Activated CD4-positive, alpha-beta T cell treated with anti-CD3 and anti-CD28 coated beads for 36 hours (primary cell): Measurements from ENCODE around the gene SH3BP5L. TPM values are rescaled to one million over a fixed set of nuclear protein-coding genes. Genes with fewer than 3 reads are reported as not detected.
"Not testable (repeated sequence)": the region's sequence is repeated elsewhere in the genome, so short reads cannot be mapped to it uniquely, and the experiment has no call there.

Experiments used
- ATAC-seq: fragments of 200-7000 bp; cut with Tn5 transposase; one replicate; pipeline ENCODE4 v1.10.0; 2021; ENCODE audit warnings: mild to moderate bottlenecking, moderate library complexity
- CTCF ChIA-PET: fragments of 350-600 bp; sonication (Branson Sonifier 250); formaldehyde crosslinking; loops from one replicate; lab custom pipeline; 2021; ENCODE audit warnings: antibody characterized with exemption; lab: Charles Lee
- POLR2A ChIA-PET: fragments of 350-600 bp; sonication (Branson Sonifier 250); formaldehyde crosslinking; loops from one replicate; lab custom pipeline; 2021; ENCODE audit warnings: antibody characterized with exemption, inconsistent platforms; lab: Charles Lee
- DNase-seq: peaks from one replicate; pipeline ENCODE4 v3.0.0-alpha.2; 2020
- H3K27ac Mint-ChIP-seq: one replicate; pipeline ENCODE4 v1.8.0; 2021; ENCODE audit warnings: mixed read lengths
- H3K27me3 Mint-ChIP-seq: one replicate; pipeline ENCODE4 v1.8.0; 2021; ENCODE audit warnings: mixed read lengths
- H3K36me3 Mint-ChIP-seq: one replicate; pipeline ENCODE4 v1.8.0; 2021; ENCODE audit warnings: low read depth, mixed read lengths
- H3K4me1 Mint-ChIP-seq: one replicate; pipeline ENCODE4 v1.8.0; 2021; ENCODE audit warnings: mixed read lengths
- H3K4me3 Mint-ChIP-seq: one replicate; pipeline ENCODE4 v1.8.0; 2021; ENCODE audit warnings: mild to moderate bottlenecking, moderate library complexity, mixed read lengths
- H3K9me3 Mint-ChIP-seq: one replicate; pipeline ENCODE4 v1.8.0; 2021; ENCODE audit warnings: low read depth, mixed read lengths
- intact Hi-C, 2 experiments: fragments of 100-400 bp; cut with DNase I in 1 of 2; cut with micrococcal nuclease in 1 of 2; formaldehyde crosslinking; loops; one replicate each; pipeline versions ENCODE4 v1.14.2 to v1.15.1; 2022 to 2024; cut with DNase I, micrococcal nuclease
- total RNA-seq, 2 experiments: library from RNA; stranded (reverse); gene quantifications; one replicate each; pipeline ENCODE4 v1.2.3, GENCODE V29; 2021

Gene SH3BP5L
- total RNA-seq, 2 experiments from 2014 or later: 20.1 to 21.3 TPM

DNA sequence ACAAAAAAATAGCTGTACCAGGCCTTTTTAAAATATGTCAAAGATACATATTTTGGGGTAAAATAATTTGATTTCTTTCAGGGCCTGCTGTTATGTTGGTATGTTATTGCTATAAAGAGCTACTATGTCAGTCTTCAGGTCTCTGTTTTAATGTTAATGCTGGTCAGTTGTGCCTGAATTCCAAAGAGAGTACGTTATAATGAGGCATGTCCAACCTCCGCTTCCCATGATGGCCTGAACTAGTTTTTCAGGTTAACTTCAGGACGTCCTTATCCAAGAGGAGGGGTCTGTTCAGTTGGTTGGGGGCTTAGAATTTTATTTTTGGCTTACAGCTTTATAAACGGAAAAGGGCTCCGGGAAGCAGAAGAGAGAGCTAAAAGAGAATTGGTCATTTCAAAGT is 35.3 kb downstream of the SH3BP5L start:
- intact Hi-C loops: no loop called here
- CTCF ChIA-PET: no interaction called here
- no peak for ATAC-seq

GRCh38 chr1:248789337-248789736 is 36.4 kb downstream of the SH3BP5L start:
- H3K36me3 Mint-ChIP-seq, H3K9me3 Mint-ChIP-seq, ATAC-seq, H3K4me1 Mint-ChIP-seq, H3K4me3 Mint-ChIP-seq, H3K27ac Mint-ChIP-seq, H3K27me3 Mint-ChIP-seq, POLR2A ChIA-PET, intact Hi-C loops, CTCF ChIA-PET, DNase-seq: not testable (repeated sequence)

More for the DNA sequence above, 35.3 kb downstream of the SH3BP5L start:
- POLR2A ChIA-PET: no interaction called here
- Mint-ChIP-seq H3K36me3 (no peaks in the 10 kb centered on the region), H3K4me3 (no peak overlapping the region), H3K9me3 (peaks cover 8% of the 10 kb centered on the region), H3K4me1 (peaks cover 5% of the 10 kb centered on the region), H3K27me3 (no peaks in the 10 kb centered on the region), H3K27ac (no peak overlapping the region)
- no peak for DNase-seq

DNA sequence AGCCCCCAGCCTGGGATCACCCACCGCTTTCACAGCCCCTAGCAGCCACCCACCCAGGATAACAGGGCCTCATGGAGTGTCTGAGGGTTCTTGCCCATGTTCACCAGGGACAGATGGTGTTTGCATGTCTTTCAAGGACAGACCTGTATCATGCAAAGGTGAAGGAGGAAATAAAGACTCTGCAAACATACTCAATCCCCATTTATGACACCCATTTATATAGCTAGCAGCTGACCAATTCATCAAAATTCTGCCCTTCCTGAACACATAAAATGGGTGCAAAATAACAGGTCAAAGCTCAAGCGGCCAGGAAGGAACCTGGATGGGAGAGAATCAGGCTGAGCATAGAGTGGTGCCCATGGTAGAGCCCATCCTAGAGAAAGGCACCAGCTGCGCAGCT is 37.4 kb downstream of the SH3BP5L start:
- H3K27ac Mint-ChIP-seq: no peak overlapping the region
- ATAC-seq (no peak), DNase-seq (no peak)
- H3K4me3 Mint-ChIP-seq: no peak overlapping the region
- ChIA-PET CTCF (no interaction called here), POLR2A (no interaction called here)
- peaks cover 2% of the 10 kb centered on the region for H3K4me1 Mint-ChIP-seq
- no peaks in the 10 kb centered on the region for H3K36me3 Mint-ChIP-seq
- no peaks in the 10 kb centered on the region for H3K27me3 Mint-ChIP-seq
- intact Hi-C loops: no loop called here
- no peaks in the 10 kb centered on the region for H3K9me3 Mint-ChIP-seq

DNA sequence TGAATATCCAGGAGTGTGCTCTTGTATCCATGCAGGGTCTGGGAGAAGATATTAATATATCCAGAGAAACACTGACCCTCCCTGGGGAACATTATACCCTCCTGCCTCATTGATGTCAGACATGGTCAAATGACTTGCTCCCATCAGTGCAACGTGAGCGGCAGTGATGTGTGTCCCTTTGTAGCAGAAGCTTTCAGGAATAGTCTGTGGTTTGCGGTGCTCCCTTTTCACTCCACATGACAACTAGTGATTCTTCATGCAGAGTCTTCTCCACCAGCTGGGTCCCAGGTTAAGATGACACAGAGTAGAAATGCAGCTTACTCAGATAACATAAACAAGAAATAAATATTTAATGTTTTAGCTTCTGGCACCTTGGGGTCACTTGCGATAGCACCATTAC is 38.3 kb downstream of the SH3BP5L start:
- Mint-ChIP-seq H3K9me3 (no peaks in the 10 kb centered on the region), H3K27ac (no peak overlapping the region), H3K27me3 (no peaks in the 10 kb centered on the region), H3K4me3 (no peak overlapping the region), H3K4me1 (peaks cover 2% of the 10 kb centered on the region), H3K36me3 (no peaks in the 10 kb centered on the region)
- DNase-seq (no peak), ATAC-seq (no peak)
- CTCF ChIA-PET: no interaction called here
- POLR2A ChIA-PET: no interaction called here
- intact Hi-C loops: no loop called here

DNA sequence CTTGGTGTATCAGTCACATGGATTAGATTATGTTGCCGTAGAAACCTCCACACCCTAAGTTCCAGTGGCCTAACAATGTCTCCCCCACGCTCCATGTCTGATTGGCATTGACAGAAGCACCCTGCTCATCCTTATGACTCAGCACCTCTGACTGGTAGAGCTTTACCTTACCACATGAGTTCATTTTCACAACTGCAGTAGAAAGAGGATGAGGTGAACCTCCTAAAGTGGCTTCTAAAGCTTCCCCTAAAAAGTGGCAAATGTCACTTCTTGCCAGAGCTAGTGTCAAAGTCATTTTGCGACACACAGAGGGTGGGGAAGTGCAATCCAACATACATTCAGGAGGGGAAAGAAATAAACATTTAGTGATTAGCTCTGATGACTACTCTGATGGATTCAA is 39.6 kb downstream of the SH3BP5L start:
- ATAC-seq (peak; percentile 74), DNase-seq (no peak)
- H3K4me1 Mint-ChIP-seq: peaks cover 2% of the 10 kb centered on the region
- no peak overlapping the region for H3K27ac Mint-ChIP-seq
- H3K9me3 Mint-ChIP-seq: peaks cover 2% of the 10 kb centered on the region
- no peaks in the 10 kb centered on the region for H3K36me3 Mint-ChIP-seq
- ChIA-PET POLR2A (no interaction called here), CTCF (interaction anchor here (0.9 to 1.5 kb wide), 2 partner anchors 22 to 37 kb away, joined by 3 read pairs; no protein-coding TSS in a partner anchor)
- peaks cover 7% of the 10 kb centered on the region for H3K27me3 Mint-ChIP-seq
- no peak overlapping the region for H3K4me3 Mint-ChIP-seq
- intact Hi-C loops: loop anchor here in 1 of 2 experiments (1.0 kb wide), 1 partner anchor 12 kb away; no protein-coding TSS in a partner anchor

DNA sequence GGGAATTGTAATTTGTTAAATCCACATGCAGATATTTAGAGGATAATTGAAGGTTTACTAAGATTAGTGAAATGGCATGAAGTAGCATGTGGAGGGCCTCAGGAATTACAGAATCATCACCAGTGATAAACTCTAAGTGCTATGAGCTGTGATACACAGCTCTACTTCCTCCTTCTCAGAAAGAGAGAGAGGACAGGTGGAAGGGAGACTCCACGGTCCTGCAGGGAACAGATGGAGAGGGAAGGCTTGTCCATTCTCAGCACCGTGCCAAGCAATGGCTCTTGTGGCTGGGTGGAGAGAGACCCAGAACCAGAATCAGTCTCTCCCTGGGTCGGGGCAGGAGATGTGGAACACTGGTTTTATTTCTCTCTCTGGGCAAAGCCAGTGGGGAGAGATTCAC is 42.3 kb downstream of the SH3BP5L start:
- Mint-ChIP-seq H3K4me1 (peaks cover 8% of the 10 kb centered on the region), H3K36me3 (no peaks in the 10 kb centered on the region), H3K27me3 (peaks cover 12% of the 10 kb centered on the region), H3K9me3 (peaks cover 7% of the 10 kb centered on the region), H3K27ac (no peak overlapping the region), H3K4me3 (no peak overlapping the region)
- CTCF ChIA-PET: no interaction called here
- POLR2A ChIA-PET: no interaction called here
- intact Hi-C loops: no loop called here
- no peak for DNase-seq
- no peak for ATAC-seq

DNA sequence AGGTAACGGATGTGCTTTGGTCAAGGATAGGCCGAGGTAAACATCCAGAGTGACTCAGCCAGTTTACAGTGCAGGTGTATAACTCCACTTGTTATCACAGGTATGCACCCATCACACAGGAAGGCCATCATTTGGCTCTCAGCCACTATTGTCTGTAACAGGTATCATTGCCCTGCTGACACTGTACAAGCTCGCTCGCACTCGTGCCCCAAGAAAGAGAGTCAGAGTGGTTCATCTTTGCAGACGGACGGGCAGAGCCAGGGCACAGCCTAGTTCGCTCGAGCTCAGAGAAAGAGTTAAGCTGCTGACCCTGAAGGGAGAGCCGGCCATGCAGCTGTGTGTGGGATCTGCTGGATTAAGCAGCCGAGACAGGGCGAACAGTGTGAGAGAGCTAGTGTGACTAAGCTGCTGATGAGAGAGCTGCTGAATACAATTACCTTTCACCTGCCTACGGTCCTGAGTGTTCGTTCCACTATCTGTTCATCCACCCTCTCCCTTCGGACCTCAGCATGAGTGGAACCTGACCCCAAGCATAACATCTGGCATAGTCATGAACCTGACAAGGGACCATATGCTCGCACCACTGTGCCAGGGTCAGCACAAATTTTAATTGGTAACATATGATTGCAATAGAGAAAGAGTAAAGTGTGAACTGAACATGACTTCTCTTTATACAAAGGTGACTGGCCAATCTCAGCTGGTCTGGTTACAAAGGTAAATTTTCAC is 43.1 kb downstream of the SH3BP5L start:
- POLR2A ChIA-PET: no interaction called here
- H3K27ac Mint-ChIP-seq: no peak overlapping the region
- CTCF ChIA-PET: no interaction called here
- DNase-seq: no peak
- no peak overlapping the region for H3K4me3 Mint-ChIP-seq
- H3K4me1 Mint-ChIP-seq: peaks cover 8% of the 10 kb centered on the region
- intact Hi-C loops: no loop called here
- H3K36me3 Mint-ChIP-seq: no peaks in the 10 kb centered on the region
- peaks cover 10% of the 10 kb centered on the region for H3K9me3 Mint-ChIP-seq
- H3K27me3 Mint-ChIP-seq: peaks cover 12% of the 10 kb centered on the region
- no peak for ATAC-seq

DNA sequence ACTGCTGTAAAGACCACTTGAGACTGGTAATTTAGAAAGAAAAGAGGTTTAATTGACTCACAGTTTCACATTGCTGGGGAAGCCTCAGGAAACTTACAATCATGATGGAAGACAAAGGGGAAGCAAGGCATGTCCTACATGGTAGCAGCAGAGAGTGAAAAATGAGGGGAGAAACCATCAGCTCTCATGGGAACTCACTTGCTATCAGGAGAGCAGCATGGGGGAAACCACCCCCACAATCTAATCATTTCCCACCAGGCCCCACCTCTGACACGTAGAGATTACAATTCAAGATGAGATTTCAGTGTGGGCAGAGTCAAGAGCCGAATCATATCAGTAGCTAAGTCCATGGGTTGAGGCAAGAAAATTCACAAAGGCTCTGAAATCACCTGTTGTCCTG is 46.4 kb downstream of the SH3BP5L start:
- Mint-ChIP-seq H3K9me3 (peaks cover 18% of the 10 kb centered on the region), H3K4me3 (no peak overlapping the region), H3K36me3 (no peaks in the 10 kb centered on the region), H3K27me3 (peaks cover 15% of the 10 kb centered on the region), H3K4me1 (peaks cover 6% of the 10 kb centered on the region), H3K27ac (no peak overlapping the region)
- POLR2A ChIA-PET: interaction anchor here (0.7 kb wide), 1 partner anchor 168 kb away, joined by 5 read pairs; no protein-coding TSS in a partner anchor
- intact Hi-C loops: no loop called here
- DNase-seq (no peak), ATAC-seq (peak; percentile 42)
- CTCF ChIA-PET: no interaction called here

- H3K36me3 Mint-ChIP-seq: no peaks in the 10 kb centered on the region
- ChIA-PET CTCF (no interaction called here), POLR2A (no interaction called here)
- peaks cover 6% of the 10 kb centered on the region for H3K4me1 Mint-ChIP-seq
- no peak overlapping the region for H3K27ac Mint-ChIP-seq
- intact Hi-C loops: no loop called here
- H3K9me3 Mint-ChIP-seq: peaks cover 18% of the 10 kb centered on the region
- DNase-seq (no peak), ATAC-seq (no peak)
- H3K27me3 Mint-ChIP-seq: peaks cover 15% of the 10 kb centered on the region
- H3K4me3 Mint-ChIP-seq: no peak overlapping the region
Observed at GRCh38 chr1:248778906-248779305, 46.8 kb downstream of the SH3BP5L start.

GRCh38 chr1:248776991-248777390 is 48.7 kb downstream of the SH3BP5L start:
- H3K27ac Mint-ChIP-seq: no peak overlapping the region
- peaks cover 18% of the 10 kb centered on the region for H3K9me3 Mint-ChIP-seq
- intact Hi-C loops: no loop called here
- ChIA-PET CTCF (no interaction called here), POLR2A (no interaction called here)
- no peak for DNase-seq
- ATAC-seq: no peak
- H3K4me3 Mint-ChIP-seq: no peak overlapping the region
- no peaks in the 10 kb centered on the region for H3K36me3 Mint-ChIP-seq
- peaks cover 16% of the 10 kb centered on the region for H3K27me3 Mint-ChIP-seq
- H3K4me1 Mint-ChIP-seq: peaks cover 6% of the 10 kb centered on the region

DNA sequence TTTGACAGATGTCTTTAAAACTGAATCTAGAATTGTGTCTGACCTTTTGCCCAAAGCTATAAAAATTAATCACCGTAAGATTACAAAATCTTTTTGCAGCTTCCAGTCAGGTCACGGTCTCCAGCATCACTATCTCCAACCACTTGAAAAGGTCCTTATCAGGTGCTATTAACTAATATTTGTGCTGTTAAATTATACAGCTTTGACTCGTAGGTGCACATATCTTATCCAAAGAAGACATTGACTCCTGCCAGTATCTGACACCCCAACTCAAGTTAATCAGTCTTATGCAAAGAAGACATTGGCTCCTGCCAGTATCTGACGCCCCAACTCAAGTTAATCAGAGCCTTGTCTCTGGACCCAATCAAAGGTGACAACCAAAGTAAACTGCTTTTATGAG is 50.3 kb downstream of the SH3BP5L start:
- ChIA-PET POLR2A (no interaction called here), CTCF (interaction anchor here (0.6 kb wide), 1 partner anchor 79 kb away, joined by 3 read pairs; no protein-coding TSS in a partner anchor)
- peaks cover 16% of the 10 kb centered on the region for H3K9me3 Mint-ChIP-seq
- peaks cover 6% of the 10 kb centered on the region for H3K4me1 Mint-ChIP-seq
- H3K36me3 Mint-ChIP-seq: no peaks in the 10 kb centered on the region
- no peak overlapping the region for H3K27ac Mint-ChIP-seq
- peaks cover 13% of the 10 kb centered on the region for H3K27me3 Mint-ChIP-seq
- DNase-seq (no peak), ATAC-seq (no peak)
- H3K4me3 Mint-ChIP-seq: no peak overlapping the region
- intact Hi-C loops: no loop called here
